DOHH2 (cell line): ENCODE data around the gene GLDN.

Experiments
- EZH2phosphoT487 ChIP-seq: fragments of 200-600 bp; sonication (generic); IDR thresholded peaks from 2 replicates; pipeline ENCODE4 v1.6.1; 2017; ENCODE audit warnings: borderline replicate concordance, mild to moderate bottlenecking, antibody characterized with exemption, low read length, moderate library complexity, mixed read lengths
- TF ChIP-seq, protein P1 (sequence below): fragments of 200-600 bp; sonication (generic); IDR thresholded peaks from one replicate; pipeline ENCODE4 v1.5.1; 2014; ENCODE audit warnings: antibody characterized with exemption, mild to moderate bottlenecking, low read depth, low read length; ENCODE audit not compliant: poor library complexity, severe bottlenecking

- TF ChIP-seq, protein P1, sequence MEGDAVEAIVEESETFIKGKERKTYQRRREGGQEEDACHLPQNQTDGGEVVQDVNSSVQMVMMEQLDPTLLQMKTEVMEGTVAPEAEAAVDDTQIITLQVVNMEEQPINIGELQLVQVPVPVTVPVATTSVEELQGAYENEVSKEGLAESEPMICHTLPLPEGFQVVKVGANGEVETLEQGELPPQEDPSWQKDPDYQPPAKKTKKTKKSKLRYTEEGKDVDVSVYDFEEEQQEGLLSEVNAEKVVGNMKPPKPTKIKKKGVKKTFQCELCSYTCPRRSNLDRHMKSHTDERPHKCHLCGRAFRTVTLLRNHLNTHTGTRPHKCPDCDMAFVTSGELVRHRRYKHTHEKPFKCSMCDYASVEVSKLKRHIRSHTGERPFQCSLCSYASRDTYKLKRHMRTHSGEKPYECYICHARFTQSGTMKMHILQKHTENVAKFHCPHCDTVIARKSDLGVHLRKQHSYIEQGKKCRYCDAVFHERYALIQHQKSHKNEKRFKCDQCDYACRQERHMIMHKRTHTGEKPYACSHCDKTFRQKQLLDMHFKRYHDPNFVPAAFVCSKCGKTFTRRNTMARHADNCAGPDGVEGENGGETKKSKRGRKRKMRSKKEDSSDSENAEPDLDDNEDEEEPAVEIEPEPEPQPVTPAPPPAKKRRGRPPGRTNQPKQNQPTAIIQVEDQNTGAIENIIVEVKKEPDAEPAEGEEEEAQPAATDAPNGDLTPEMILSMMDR: no peak
- no peak for TF ChIP-seq EZH2phosphoT487
Observed at GRCh38 chr15:51450001-51450400, 108.5 kb downstream of the GLDN start.
